Activated CD8-positive, alpha-beta T cell treated with anti-CD3 and anti-CD28 coated beads for 36 hours (primary cell): Measurements from ENCODE around the gene GAS2L1. TPM values are rescaled to one million over a fixed set of nuclear protein-coding genes. Genes with fewer than 3 reads are reported as not detected.

ENCODE experiments used
- ATAC-seq: fragments of 200-7000 bp; cut with Tn5 transposase; one replicate; pipeline ENCODE4 v1.10.0; 2021; ENCODE audit warnings: mild to moderate bottlenecking, moderate library complexity
- CTCF ChIA-PET: fragments of 350-600 bp; sonication (Branson Sonifier 250); formaldehyde crosslinking; loops from one replicate; lab custom pipeline; 2021; ENCODE audit warnings: antibody characterized with exemption; lab: Charles Lee
- POLR2A ChIA-PET: fragments of 350-600 bp; sonication (Branson Sonifier 250); formaldehyde crosslinking; loops from one replicate; lab custom pipeline; 2021; ENCODE audit warnings: antibody characterized with exemption; lab: Charles Lee
- DNase-seq: peaks from one replicate; pipeline ENCODE4 v3.0.0-alpha.2; 2020
- H3K27ac Mint-ChIP-seq: one replicate; pipeline ENCODE4 v1.8.0; 2021; ENCODE audit warnings: mild to moderate bottlenecking, mixed read lengths
- H3K27me3 Mint-ChIP-seq: one replicate; pipeline ENCODE4 v1.8.0; 2021; ENCODE audit warnings: mixed read lengths
- H3K36me3 Mint-ChIP-seq: one replicate; pipeline ENCODE4 v1.8.0; 2021; ENCODE audit warnings: low read depth, mixed read lengths
- H3K4me1 Mint-ChIP-seq: one replicate; pipeline ENCODE4 v1.8.0; 2021; ENCODE audit warnings: low read depth, mixed read lengths
- H3K4me3 Mint-ChIP-seq: one replicate; pipeline ENCODE4 v1.8.0; 2021; ENCODE audit warnings: mild to moderate bottlenecking, moderate library complexity, mixed read lengths
- H3K9me3 Mint-ChIP-seq: one replicate; pipeline ENCODE4 v1.8.0; 2021; ENCODE audit warnings: mixed read lengths
- CTCF ChIP-seq: fragments of 200-600 bp; IDR thresholded peaks from one replicate; pipeline ENCODE4 v1.8.0; 2022; ENCODE audit warnings: antibody characterized with exemption, mild to moderate bottlenecking
- intact Hi-C: fragments of 100-400 bp; cut with micrococcal nuclease; formaldehyde crosslinking; loops from one replicate; pipeline ENCODE4 v1.10.0; 2022
- total RNA-seq, 2 experiments: library from RNA; stranded (reverse); gene quantifications; one replicate each; pipeline ENCODE4 v1.2.3, GENCODE V29; 2021

GAS2L1 gene
- total RNA-seq, 2 experiments from 2014 or later = 0.36 to 1.1 TPM

- Mint-ChIP-seq H3K27me3 (peaks cover 19% of the 10 kb centered on the region), H3K9me3 (no peaks in the 10 kb centered on the region), H3K4me1 (peaks cover 12% of the 10 kb centered on the region), H3K27ac (no peak overlapping the region), H3K36me3 (peaks cover 32% of the 10 kb centered on the region), H3K4me3 (no peak overlapping the region)
- TF ChIP-seq CTCF = no peak
- DNase-seq (no peak), ATAC-seq (no peak)
- intact Hi-C loops = no loop called here
- CTCF ChIA-PET = interaction anchor here (1.2 to 4.7 kb wide), 2 partner anchors 12 to 29 kb away, joined by 3 to 25 read pairs; no protein-coding TSS in a partner anchor
- POLR2A ChIA-PET = interaction anchor here (0.9 to 6.1 kb wide), 5 partner anchors 9 to 32 kb away, joined by 4 to 29 read pairs (median 4); partner anchors contain the start of genes EWSR1 and RHBDD3
Observed at GRCh38 chr22:29301716-29302401, 4.6 kb upstream of the GAS2L1 start.

- ATAC-seq = no peak
- intact Hi-C loops = no loop called here
- no peak for DNase-seq
- CTCF ChIA-PET = interaction anchor here (1.2 to 4.7 kb wide), 2 partner anchors 11 to 29 kb away, joined by 3 to 25 read pairs; no protein-coding TSS in a partner anchor
- peaks cover 28% of the 10 kb centered on the region for H3K36me3 Mint-ChIP-seq
- H3K27me3 Mint-ChIP-seq = peaks cover 19% of the 10 kb centered on the region
- H3K27ac Mint-ChIP-seq = no peak overlapping the region
- no peak for TF ChIP-seq CTCF
- POLR2A ChIA-PET = interaction anchor here (0.9 to 6.1 kb wide), 6 partner anchors 9 to 33 kb away, joined by 3 to 29 read pairs (median 4); partner anchors contain the start of genes EWSR1 and RHBDD3
- peaks cover 13% of the 10 kb centered on the region for H3K4me1 Mint-ChIP-seq
- H3K9me3 Mint-ChIP-seq = no peaks in the 10 kb centered on the region
- H3K4me3 Mint-ChIP-seq = no peak overlapping the region
Observed at GRCh38 chr22:29302402-29302680, 4.1 kb upstream of the GAS2L1 start.

- ChIA-PET CTCF (interaction anchor here (1.2 to 4.7 kb wide), 3 partner anchors 11 to 30 kb away, joined by 3 to 25 read pairs (median 4); no protein-coding TSS in a partner anchor), POLR2A (interaction anchor here (0.7 to 6.1 kb wide), 9 partner anchors 8 to 225 kb away, joined by 3 to 29 read pairs (median 4); partner anchors contain the start of genes EWSR1 and RHBDD3)
- Mint-ChIP-seq H3K4me1 (peaks cover 15% of the 10 kb centered on the region), H3K36me3 (peaks cover 23% of the 10 kb centered on the region), H3K9me3 (no peaks in the 10 kb centered on the region), H3K27ac (no peak overlapping the region), H3K4me3 (no peak overlapping the region), H3K27me3 (peaks cover 23% of the 10 kb centered on the region)
- TF ChIP-seq CTCF = no peak
- ATAC-seq (no peak), DNase-seq (no peak)
- intact Hi-C loops = no loop called here
Observed at GRCh38 chr22:29302681-29303465, 3.6 kb upstream of the GAS2L1 start.

GRCh38 chr22:29305836-29306174 lies 645 bp upstream of the GAS2L1 start:
- CTCF ChIA-PET = interaction anchor here (0.6 to 1.6 kb wide), 4 partner anchors 16 to 27 kb away, joined by 3 to 5 read pairs (median 4); no protein-coding TSS in a partner anchor
- H3K4me3 Mint-ChIP-seq = peak overlapping the region; percentile 65
- peaks cover 23% of the 10 kb centered on the region for H3K27me3 Mint-ChIP-seq
- DNase-seq (no peak), ATAC-seq (no peak)
- H3K4me1 Mint-ChIP-seq = peaks cover 24% of the 10 kb centered on the region
- no peak for TF ChIP-seq CTCF
- POLR2A ChIA-PET = interaction anchor here (0.6 to 2.5 kb wide), 3 partner anchors 12 to 33 kb away, joined by 3 to 9 read pairs (median 7); no protein-coding TSS in a partner anchor
- H3K36me3 Mint-ChIP-seq = peaks cover 4% of the 10 kb centered on the region
- intact Hi-C loops = no loop called here
- H3K9me3 Mint-ChIP-seq = no peaks in the 10 kb centered on the region
- H3K27ac Mint-ChIP-seq = no peak overlapping the region
